Fibroblast of peridontal ligament (primary cell): ENCODE results near the gene TAP2.

Experiments used
- DNase-seq: peaks from one replicate; pipeline ENCODE4 v3.0.0-alpha.2; 2010; ENCODE audit errors: extremely low read depth

The TAP2 gene

DNA sequence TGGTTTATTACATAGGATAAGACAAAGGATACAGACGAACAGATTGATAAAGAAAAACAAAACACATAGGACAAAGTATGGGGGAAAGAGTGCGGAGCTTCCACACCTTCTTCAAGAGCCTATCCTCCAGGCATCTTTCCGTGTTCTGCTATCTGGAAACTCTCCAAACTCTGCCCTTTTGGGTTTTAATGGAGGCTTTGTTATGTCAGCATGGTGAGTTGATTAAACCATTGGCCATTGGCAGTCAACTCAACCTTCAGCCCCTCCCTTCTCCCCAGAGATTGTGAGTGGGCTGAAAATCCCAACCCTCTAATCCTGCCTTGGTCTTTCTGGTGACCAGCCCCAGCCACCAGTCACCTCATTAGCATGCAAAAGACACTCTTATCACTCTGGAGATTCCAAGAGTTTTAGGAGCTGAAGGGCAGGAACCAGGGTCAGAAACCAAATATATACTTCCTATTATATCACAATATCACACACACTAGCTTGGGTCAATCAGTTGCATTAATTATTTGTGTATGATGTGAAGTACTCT lies 45.6 kb downstream of the TAP2 start:
- no peak for DNase-seq

DNA sequence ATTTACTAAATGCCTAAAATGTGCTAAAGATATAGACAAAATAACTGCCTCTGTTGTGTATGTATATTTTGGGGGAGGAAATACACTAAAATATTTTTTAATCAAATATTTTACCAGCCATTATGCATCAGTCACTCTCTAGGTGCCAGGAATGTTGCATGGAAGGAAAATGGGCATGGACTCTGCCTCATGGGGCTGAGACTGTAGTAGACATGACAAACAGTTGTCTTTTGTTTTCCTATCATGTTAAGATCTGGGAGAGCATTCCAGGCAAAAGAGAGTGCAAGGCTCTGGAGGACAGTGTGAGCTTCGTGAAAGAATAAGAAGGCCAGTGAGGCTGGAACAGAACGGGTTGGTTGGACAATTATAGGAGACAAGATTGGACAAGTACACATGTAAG lies 48.2 kb downstream of the TAP2 start:
- no peak for DNase-seq
